Suppressor macrophage treated with lipopolysaccharide for 4 hours (primary cell): ENCODE measurements around the gene RMND5A.
"Not testable (repeated sequence)": the region's sequence is repeated elsewhere in the genome, so short reads cannot be mapped to it uniquely, and the experiment has no call there.

Experiments used
- DNase-seq: peaks from one replicate; pipeline ENCODE4 v3.0.0-alpha.2; 2020

Gene RMND5A

GRCh38 chr2:86719263-86719636, 841 bp upstream of the RMND5A start:
- DNase-seq = not testable (repeated sequence)

DNA sequence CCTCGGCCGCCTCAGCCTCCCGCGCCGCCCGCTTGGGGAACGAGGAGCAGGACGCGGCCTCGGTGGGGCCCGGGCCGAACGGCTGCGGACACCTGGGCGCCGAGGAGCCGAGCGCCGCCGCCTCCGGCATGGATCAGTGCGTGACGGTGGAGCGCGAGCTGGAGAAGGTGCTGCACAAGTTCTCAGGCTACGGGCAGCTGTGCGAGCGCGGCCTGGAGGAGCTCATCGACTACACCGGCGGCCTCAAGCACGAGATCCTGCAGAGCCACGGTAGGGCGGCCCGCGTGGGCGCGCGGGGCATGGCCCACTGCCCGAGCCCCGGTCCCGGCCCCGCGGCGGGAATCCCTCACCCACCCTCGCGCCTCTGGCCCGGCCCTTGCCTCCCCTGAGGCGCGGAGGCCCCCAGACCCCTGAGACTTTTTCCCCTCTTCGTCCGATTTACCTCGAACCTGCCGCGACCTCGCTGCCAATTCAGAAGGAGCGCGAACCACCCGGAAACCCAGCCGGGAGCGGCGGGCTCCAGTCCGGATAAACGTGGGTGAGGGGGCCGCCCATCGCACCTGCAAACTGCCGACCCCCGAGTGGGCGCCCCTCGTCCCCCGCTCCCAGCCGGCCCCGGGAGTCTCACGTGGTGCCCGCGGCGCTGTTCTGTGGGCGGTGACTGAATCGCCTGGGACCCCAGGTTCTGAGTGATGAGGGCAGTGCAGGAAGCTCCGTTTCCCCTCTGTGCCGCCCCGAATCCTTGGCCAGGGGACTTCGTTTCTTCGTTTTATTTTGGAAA, 639 bp downstream of the RMND5A start:
- DNase-seq = peak; percentile 29

- not testable (repeated sequence) for DNase-seq
These were observed 5.6 kb downstream of the RMND5A start for GRCh38 chr2:86725706-86726105.

- not testable (repeated sequence) for DNase-seq
These were observed 12.0 kb downstream of the RMND5A start for GRCh38 chr2:86732040-86732525.

DNA sequence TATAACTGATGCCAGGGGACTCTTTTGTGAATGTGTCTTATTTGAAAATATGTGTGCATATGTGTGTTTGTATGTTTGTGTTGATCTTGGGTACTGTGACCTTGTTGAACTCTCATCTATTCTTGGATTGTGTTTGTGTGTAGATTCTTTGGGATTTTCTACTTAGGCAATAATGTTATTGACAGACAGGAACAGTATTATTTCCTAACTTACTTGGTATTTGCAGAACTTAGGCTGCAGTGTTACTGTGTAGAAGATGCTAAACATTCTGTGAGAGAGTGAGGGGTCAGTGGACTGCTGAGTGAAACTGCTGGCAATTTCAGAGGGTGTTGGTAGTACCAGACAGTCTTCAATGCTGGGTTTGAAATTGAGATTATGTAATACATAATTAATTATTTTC, 12.7 kb downstream of the RMND5A start:
- DNase-seq = not testable (repeated sequence)

GRCh38 chr2:86733528-86733927, 13.4 kb downstream of the RMND5A start:
- DNase-seq = not testable (repeated sequence)

DNA sequence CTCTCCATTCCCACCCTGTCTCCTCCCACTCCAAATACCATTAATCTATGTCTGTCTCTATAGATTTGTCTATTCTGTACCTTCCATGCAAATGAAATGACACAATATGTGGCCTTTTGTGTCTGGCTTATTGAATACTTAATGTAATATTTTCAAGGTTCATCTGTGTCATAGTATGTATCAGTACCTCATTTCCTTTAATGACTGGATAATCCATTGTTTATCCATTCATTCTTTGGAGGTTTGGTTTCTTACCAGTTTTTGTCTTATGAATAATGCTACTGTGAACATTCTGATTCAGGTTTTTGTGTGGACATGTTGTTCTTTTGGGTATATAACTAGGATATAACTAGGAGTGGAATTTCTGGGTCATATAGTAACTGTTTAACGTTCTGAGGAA, 14.8 kb downstream of the RMND5A start:
- DNase-seq = not testable (repeated sequence)

- DNase-seq = not testable (repeated sequence)
These were observed 19.4 kb downstream of the RMND5A start for GRCh38 chr2:86739485-86739884.

GRCh38 chr2:86739889-86740288, 19.8 kb downstream of the RMND5A start:
- DNase-seq = not testable (repeated sequence)

- not testable (repeated sequence) for DNase-seq
These were observed 21.9 kb downstream of the RMND5A start for GRCh38 chr2:86741889-86742498.

GRCh38 chr2:86744152-86744551, 24.1 kb downstream of the RMND5A start:
- no peak for DNase-seq

DNA sequence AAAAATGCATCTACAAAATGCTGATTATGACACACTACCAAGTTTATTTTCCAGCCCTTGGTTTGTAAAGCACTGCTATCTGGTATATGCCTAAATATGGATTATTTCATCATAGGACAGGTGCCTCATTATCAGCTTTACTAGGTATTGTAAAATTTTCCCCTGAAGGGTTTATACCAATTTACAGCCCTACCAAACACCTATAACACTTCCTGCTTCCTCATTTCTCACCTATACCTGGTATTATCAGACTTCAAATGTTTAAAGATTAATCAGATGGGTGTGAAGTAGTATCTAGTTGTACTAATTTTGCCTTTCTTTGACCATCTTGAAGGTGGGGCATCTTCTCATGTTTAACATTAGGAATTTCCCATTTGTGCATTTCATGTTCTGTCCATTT, 26.8 kb downstream of the RMND5A start:
- no peak for DNase-seq

DNA sequence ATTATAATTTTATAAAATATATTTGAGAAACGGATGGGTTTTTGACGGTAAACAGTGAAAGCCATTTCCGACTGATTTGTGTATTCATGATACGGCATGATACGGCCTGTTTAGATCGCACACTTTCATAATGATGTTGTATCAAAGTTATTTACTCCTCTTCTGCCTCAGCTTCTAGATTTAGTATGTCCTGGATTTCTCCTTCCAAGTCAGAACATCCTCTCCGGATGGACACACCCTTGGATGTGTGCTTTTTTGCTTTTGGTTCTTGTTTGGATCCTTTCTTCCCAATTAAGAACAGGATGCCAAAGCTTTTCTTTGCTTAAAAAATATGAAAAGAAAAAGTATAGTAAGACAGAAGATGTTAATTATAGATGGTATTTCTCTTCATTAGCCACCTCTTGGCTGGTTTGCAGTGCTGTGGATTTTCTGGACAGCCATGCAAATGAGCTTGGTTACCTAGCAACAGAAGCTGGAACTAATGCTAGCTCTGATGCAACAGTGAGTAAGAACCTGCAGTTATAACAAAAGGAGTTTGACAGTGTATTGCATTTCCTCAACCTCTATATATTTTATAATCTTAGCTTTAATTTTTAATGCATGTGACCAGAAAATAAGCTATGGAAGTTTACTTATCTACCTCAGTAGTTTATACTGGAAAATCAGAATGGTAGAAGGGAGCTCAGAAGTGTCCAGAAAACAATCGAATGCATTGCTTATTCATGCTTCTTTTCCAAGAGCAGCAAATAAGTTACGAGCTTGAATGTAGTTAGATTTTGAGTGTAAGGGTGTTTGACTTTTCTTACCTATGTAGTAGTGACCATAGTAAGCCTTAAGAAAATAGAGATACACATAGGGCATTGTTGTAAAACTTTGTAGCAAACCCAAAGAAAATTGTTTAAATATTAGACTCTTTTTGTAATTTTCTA, 27.9 kb downstream of the RMND5A start:
- peak; percentile 64 for DNase-seq

GRCh38 chr2:86750240-86750839, 30.2 kb downstream of the RMND5A start:
- DNase-seq = no peak

- no peak for DNase-seq
These were observed 31.7 kb downstream of the RMND5A start for GRCh38 chr2:86751778-86752177.

DNA sequence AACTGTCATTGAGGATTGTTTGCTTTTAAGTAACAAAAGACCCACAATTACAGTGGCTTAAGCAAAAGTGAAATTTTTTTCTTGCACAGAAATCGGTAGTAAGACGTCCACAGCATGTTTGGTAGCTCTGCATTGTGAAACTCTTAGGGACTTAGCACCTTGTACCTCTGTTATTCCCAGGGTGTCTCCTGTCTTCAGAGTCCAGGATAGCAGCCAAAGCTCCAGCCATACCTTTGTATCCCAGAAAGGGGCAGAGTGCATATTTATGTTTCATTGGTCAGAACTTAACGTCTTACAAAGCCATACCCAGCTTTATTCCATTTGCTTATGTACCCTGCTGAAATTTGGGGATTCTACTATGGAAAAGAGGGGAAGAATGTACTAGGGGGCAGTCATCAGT, 32.8 kb downstream of the RMND5A start:
- DNase-seq = no peak

DNA sequence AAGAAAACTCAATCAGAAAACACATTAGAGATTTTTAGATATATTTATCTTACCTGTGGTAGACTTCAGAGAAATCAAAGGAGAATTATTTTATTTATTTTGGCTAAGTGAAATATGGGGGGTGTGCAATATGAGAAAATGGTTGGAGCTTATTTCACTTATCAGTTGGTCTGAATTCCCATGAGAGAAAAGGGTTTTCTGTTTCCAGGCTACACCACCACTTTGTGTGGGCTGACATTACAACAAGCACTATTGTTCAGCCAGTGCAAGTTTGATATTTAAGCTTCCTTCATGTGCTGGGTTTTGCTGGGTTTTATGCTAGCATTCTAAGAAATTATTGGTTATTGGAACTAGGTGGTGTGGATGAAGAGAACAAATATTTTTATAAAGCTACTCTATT, 33.5 kb downstream of the RMND5A start:
- DNase-seq = no peak

DNA sequence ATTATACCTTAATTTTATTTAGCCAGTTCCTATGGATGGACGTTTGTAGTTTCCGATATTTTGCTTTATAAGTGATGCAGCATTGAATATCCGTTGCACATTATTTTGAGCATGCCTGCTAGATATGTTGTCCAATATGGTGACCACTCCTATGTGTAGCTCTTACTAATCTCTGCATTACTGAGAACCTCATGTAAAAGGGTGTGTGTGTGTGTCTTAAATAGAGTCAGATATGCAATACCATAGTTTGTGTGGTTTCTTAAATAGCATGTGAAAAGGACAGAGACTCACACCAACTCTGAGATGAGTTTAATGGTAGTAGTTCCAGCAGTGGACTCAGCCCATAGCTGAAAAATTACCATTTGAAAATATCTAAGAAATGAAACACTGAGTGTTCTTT, 38.3 kb downstream of the RMND5A start:
- no peak for DNase-seq

- DNase-seq = no peak
These were observed 40.3 kb downstream of the RMND5A start for GRCh38 chr2:86760371-86760770.

- DNase-seq = peak; percentile 55
These were observed 44.7 kb downstream of the RMND5A start for GRCh38 chr2:86764661-86765309.

- DNase-seq = no peak
These were observed 45.2 kb downstream of the RMND5A start for GRCh38 chr2:86765310-86765695.

DNA sequence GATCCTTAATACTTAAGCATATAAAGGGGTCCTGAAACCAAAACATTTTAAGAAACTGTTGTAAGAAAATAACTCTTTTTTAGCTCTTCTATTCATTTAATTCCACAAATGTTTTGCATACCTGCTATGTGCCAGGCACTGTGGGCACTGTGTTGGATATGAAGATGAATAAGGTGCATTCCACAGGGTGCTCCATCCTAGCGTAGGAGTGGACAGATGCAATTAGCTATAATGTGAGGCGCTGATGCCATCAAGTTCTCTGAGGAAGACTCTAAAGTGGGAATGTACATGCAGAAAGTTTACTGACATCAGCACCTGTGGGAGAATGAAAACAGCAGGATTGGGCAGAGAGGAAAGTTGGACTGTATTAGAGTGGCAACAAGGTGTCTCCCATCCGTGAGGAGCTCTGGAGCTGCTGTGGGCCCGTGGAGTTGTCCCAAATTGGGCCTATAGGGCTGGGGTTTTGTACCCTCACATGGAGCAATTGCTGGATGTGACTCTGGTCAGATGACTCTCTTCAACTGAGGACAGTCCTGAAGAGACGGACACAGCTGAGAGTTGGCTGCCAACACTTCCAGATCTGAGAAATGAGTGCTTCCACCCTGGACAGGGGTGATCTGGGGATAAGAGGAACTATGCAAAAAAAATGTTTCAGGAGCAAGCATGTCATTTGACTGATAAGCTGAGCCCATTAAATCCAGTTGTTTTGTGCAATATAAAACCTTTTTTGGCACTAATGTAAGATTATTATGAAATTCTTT, 48.3 kb downstream of the RMND5A start:
- no peak for DNase-seq
